Kidney (tissue), 14 donors: ENCODE data around the gene FLT4. TPM values are rescaled to one million over a fixed set of nuclear protein-coding genes. Genes with fewer than 3 reads are reported as not detected.

Source experiments
- DNase-seq, 5 donors: peaks; one replicate each; pipeline ENCODE4 v3.0.0-alpha.2; 2013 to 2020
- FAIRE-seq: peaks from 2 replicates; lab custom pipeline; 2012; peaks lifted over from hg19 to GRCh38; lab: Jason Lieb, UNC
- H3K27ac ChIP-seq, 2 donors: one replicate each; pipeline ENCODE4 v1.7.0; 2013; ENCODE audit warnings: low read depth in 2 of 2, low read length in 2 of 2, inconsistent platforms in 1 of 2
- H3K27me3 ChIP-seq: one replicate; pipeline ENCODE4 v1.7.1; 2013; ENCODE audit warnings: low read length, inconsistent platforms; ENCODE audit not compliant: control insufficient read depth, insufficient read depth
- H3K36me3 ChIP-seq, 3 donors: one replicate each; pipeline versions ENCODE4 v1.7.0 to v1.7.1; 2013; ENCODE audit warnings: low read length in 3 of 3, control low read depth in 1 of 3, inconsistent platforms in 1 of 3; ENCODE audit not compliant: insufficient read depth in 3 of 3, control insufficient read depth in 2 of 3
- H3K4me1 ChIP-seq, 3 donors: one replicate each; pipeline versions ENCODE4 v1.7.0 to v1.7.1; 2013; ENCODE audit warnings: low read length in 3 of 3, inconsistent platforms in 1 of 3, low read depth in 1 of 3; ENCODE audit not compliant: control insufficient read depth in 2 of 3, insufficient read depth in 2 of 3
- H3K4me3 ChIP-seq, 3 donors: one replicate each; pipeline versions ENCODE4 v1.7.0 to v1.8.1; 2013; ENCODE audit warnings: low read length in 3 of 3, control low read depth in 1 of 3, inconsistent platforms in 1 of 3
- H3K9ac ChIP-seq, 3 donors: one replicate each; pipeline versions ENCODE4 v1.7.0 to v1.7.1; 2013; ENCODE audit warnings: low read length in 3 of 3, control low read depth in 1 of 3, inconsistent platforms in 1 of 3
- H3K9me3 ChIP-seq, 3 donors: one replicate each; pipeline versions ENCODE4 v1.7.0 to v1.7.1; 2013; ENCODE audit warnings: low read length in 3 of 3, control low read depth in 1 of 3, inconsistent platforms in 1 of 3; ENCODE audit not compliant: control insufficient read depth in 2 of 3, insufficient read depth in 1 of 3
- CTCF ChIP-seq: IDR thresholded peaks from 3 replicates; pipeline ENCODE4 v1.5.1; 2012; ENCODE audit warnings: mild to moderate bottlenecking, moderate library complexity, borderline replicate concordance; ENCODE audit not compliant: insufficient read depth; ENCODE audit errors: extremely low read depth
- intact Hi-C: fragments of 100-400 bp; cut with DNase I; formaldehyde crosslinking; loops from one replicate; pipeline ENCODE4 v1.11.1; 2022
- polyA plus RNA-seq: library from polyadenylated mRNA; stranded (reverse); fragments of 350-450 nt; fragmentation: Illumina TruSeq; extraction: RNeasy Lipid Tissue Mini Kit (QIAGEN cat#74804); gene quantifications from one replicate; pipeline ENCODE4 v1.2.3, GENCODE V29; 2014; ENCODE audit warnings: low read depth, low replicate concordance; ENCODE audit not compliant: insufficient read depth
- total RNA-seq: library from RNA; stranded (reverse); fragmentation: NEBNext Ultra II Directional; extraction: Animal tissue kit (Norgen Biotek cat#: 25700); gene quantifications from one replicate; pipeline ENCODE4 v1.2.1, GENCODE V29; 2021
- donor health status: control.
- donor health status: control.
- donor health status: control.
- donor health status: control.
- donor health status: control.
- donor health status: DM: yes; HTN: yes; CAD: no.
- donor health status: Normal renal cell carcinoma (clear cell type).

Gene FLT4
- total and polyA plus RNA-seq, 2 donors from 2014 or later, result 6.9 to 29.4 TPM

DNA sequence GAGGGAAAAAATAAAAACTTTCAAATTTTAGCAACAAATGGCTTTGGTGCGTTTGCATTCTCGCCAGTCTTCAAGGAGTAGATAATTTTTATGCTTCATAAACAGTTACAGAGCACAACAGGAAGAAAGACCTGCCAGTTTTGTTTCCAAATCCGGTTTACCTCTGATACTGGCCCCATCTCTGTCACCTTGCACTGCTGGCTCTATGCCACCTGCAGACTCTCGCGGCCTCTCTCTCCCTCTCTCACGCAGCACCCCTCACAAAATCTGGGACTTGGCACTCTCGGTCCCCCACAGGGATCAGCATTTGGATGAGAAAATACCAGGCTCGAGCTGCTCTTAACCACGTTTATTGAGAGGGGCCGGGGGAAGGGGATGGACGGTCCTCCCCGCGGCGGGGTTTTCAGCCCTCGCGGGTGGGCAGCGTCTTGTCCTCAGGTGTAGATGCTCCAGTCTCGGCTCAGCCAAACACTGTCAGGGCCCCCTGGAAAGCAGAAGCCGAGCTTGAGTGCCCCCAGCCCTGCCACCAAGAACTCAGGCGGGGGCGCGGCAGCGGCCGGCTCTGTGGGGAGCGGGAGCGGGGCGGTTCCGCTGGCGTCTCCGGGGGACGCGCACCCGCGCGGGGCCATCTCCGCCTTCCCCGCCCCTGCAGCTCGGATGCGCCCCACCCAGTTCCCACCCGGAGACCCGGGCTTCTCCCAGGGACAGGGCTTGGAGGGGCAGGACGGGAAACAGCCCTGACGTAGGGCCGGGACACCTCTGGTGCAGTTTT is 59.4 kb downstream of the FLT4 start:
- TF ChIP-seq CTCF, result no peak
- Histone ChIP-seq H3K4me1 (no peaks in the 10 kb centered on the region), H3K36me3 (no peaks in the 10 kb centered on the region), H3K4me3 (no peak overlapping the region), H3K27ac (no peak overlapping the region), H3K9ac (no peak overlapping the region), H3K27me3 (no peaks in the 10 kb centered on the region), H3K9me3 (peaks cover 0 to 3% (median 0%) of the 10 kb centered on the region in 3 donors)
- peak in 3 of 5 donors; percentile 17 to 54 (median 37) for DNase-seq
- FAIRE-seq, result no peak
- intact Hi-C loops, result no loop called here

DNA sequence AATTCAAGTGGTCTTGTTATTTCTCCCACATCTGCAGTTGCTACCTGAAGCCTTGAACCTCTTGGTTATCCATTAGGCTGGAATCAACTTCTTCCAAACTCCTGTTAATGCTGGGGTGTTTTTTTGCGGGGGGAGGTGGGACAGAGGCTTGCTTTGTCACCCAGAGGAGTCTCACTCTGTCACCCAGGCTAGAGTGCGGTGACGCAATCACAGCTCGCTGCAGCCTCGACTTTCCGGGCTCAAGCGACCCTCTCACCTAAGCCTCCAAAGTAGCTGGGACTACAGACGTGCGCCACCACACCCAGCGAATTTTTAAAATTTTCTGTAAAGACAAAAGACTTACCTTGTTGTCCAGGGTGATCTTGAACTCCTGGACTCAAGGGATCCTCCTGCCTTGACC is 62.5 kb downstream of the FLT4 start:
- no peak for FAIRE-seq
- H3K9me3 ChIP-seq, result peaks cover 0 to 3% (median 0%) of the 10 kb centered on the region in 3 donors
- DNase-seq, result no peak
- H3K4me3 ChIP-seq, result no peak overlapping the region
- no peaks in the 10 kb centered on the region for H3K36me3 ChIP-seq
- H3K27me3 ChIP-seq, result no peaks in the 10 kb centered on the region
- no peak overlapping the region for H3K9ac ChIP-seq
- no peak overlapping the region for H3K27ac ChIP-seq
- no peaks in the 10 kb centered on the region for H3K4me1 ChIP-seq
- intact Hi-C loops, result no loop called here
- no peak for TF ChIP-seq CTCF

DNA sequence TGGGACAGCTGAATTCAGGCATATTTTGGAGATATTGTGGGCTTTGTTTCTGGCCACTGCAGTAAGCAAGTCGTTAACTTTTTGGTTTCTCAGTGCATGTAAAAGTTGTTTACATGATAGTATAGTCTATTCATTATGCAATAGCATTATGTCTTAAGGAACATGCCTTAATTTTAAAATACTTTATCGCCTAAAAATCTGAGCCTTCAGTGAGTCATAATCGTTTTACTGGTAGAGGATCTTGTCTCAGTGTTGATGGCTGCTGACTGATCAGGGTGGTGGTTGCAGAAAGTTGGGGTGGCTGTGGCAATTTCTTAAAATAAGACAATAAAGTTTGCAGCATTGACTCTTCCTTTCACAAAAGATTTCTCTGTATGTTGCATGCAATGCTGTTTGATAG is 63.2 kb downstream of the FLT4 start:
- no peak overlapping the region for H3K4me3 ChIP-seq
- no peak overlapping the region for H3K9ac ChIP-seq
- no peaks in the 10 kb centered on the region for H3K36me3 ChIP-seq
- no peaks in the 10 kb centered on the region for H3K4me1 ChIP-seq
- DNase-seq (no peak), FAIRE-seq (no peak)
- intact Hi-C loops, result no loop called here
- H3K27me3 ChIP-seq, result no peaks in the 10 kb centered on the region
- H3K9me3 ChIP-seq, result peaks cover 0 to 3% (median 0%) of the 10 kb centered on the region in 3 donors
- no peak for TF ChIP-seq CTCF
- no peak overlapping the region for H3K27ac ChIP-seq
